HCT116 (cell line): Measurements from ENCODE around the gene ADCY6. TPM values are rescaled to one million over a fixed set of nuclear protein-coding genes. Genes with fewer than 3 reads are reported as not detected.
A peak's percentile ranks its signal among the peaks of the same experiment; 100 is the strongest.

ENCODE experiments used
- ATAC-seq: fragments of 200-7000 bp; cut with Tn5 transposase; 2 replicates; pipeline ENCODE4 v1.9.1; 2020; ENCODE audit warnings: mild to moderate bottlenecking, moderate library complexity
- BruUV-seq: library from RNA; stranded (reverse); fragments of 400-500 nt; replicated peaks from 2 replicates; lab custom pipeline; 2021; lab: Mats Ljungman, UMichigan
- CTCF ChIA-PET: fragments of 300-600 bp; sonication (Branson Sonifier 250); formaldehyde crosslinking; loops from one replicate; lab custom pipeline; 2021; ENCODE audit warnings: antibody characterized with exemption; lab: Charles Lee
- POLR2A ChIA-PET: fragments of 300-600, 350-600 bp; sonication (Branson Sonifier 250); formaldehyde crosslinking; loops from one replicate; lab custom pipeline; 2021; ENCODE audit warnings: antibody characterized with exemption; lab: Charles Lee
- RAD21 ChIA-PET, 2 experiments: fragments of 300-600 bp; sonication (Branson Sonifier 250); formaldehyde crosslinking; loops; one replicate each; lab custom pipeline; 2023; ENCODE audit warnings: low total read pairs in 2 of 2; ENCODE audit not compliant: uncharacterized antibody in 2 of 2, unreplicated experiment in 2 of 2, low non-redundant PET in 1 of 2; lab: Charles Lee
- DNase-seq: peaks from one replicate; pipeline ENCODE4 v3.0.0-alpha.2; 2010; ENCODE audit warnings: low read depth, low spot score
- H2AFZ ChIP-seq: fragments of 200-600 bp; shearing (Covaris generic), sonication (generic); 2 replicates; pipeline ENCODE4 v1.6.1; 2017; ENCODE audit warnings: low read depth, mixed run types, mixed read lengths, antibody characterized with exemption, low read length; ENCODE audit not compliant: poor library complexity, severe bottlenecking
- H3K27ac ChIP-seq: 2 replicates; pipeline ENCODE4 v1.5.1; 2012; ENCODE audit warnings: low read depth, low read length
- H3K27me3 ChIP-seq: fragments of 200-600 bp; sonication (generic); 2 replicates; pipeline ENCODE4 v1.6.1; 2016; ENCODE audit warnings: mixed run types, low read length, mixed read lengths; ENCODE audit not compliant: insufficient read depth
- H3K36me3 ChIP-seq, 2 experiments: fragments of 200-500 bp in 1 of 2; fragments of 200-600 bp in 1 of 2; sonication (Bioruptor generic) in 1 of 2; sonication (generic) in 1 of 2; 2 replicates each; pipeline versions ENCODE4 v1.5.1 to v1.6.1; 2014 to 2016; ENCODE audit warnings: low read length in 2 of 2, inconsistent platforms in 1 of 2, mixed read lengths in 1 of 2, mixed run types in 1 of 2; ENCODE audit not compliant: insufficient read depth in 2 of 2, control insufficient read depth in 1 of 2
- H3K4me1 ChIP-seq, 2 experiments: fragments of 200-600 bp in 1 of 2; sonication (generic) in 1 of 2; 2 replicates each; pipeline versions ENCODE4 v1.5.1 to v1.6.1; 2012 to 2017; ENCODE audit warnings: low read length in 2 of 2, inconsistent platforms in 1 of 2, mild to moderate bottlenecking in 1 of 2, mixed read lengths in 1 of 2, mixed run types in 1 of 2, moderate library complexity in 1 of 2; ENCODE audit not compliant: insufficient read depth in 2 of 2, control insufficient read depth in 1 of 2
- H3K4me2 ChIP-seq: fragments of 200-600 bp; sonication (generic); 2 replicates; pipeline ENCODE4 v1.6.1; 2017; ENCODE audit warnings: mixed run types, low read length, mixed read lengths
- H3K4me3 ChIP-seq, 2 experiments: fragments of 200-600 bp in 1 of 2; sonication (generic) in 1 of 2; replicated peaks in 1 of 2; 2 replicates each; pipeline ENCODE4 v1.5.1; 2011 to 2016; ENCODE audit warnings: low read length in 2 of 2, control low read depth in 1 of 2, low read depth in 1 of 2, mild to moderate bottlenecking in 1 of 2, mixed read lengths in 1 of 2, mixed run types in 1 of 2
- H3K79me2 ChIP-seq: fragments of 200-600 bp; sonication (generic); 2 replicates; pipeline ENCODE4 v1.6.1; 2017; ENCODE audit warnings: mild to moderate bottlenecking, mixed run types, low read length, moderate library complexity, mixed read lengths; ENCODE audit not compliant: insufficient read depth
- H3K9ac ChIP-seq: fragments of 200-600 bp; sonication (generic); 2 replicates; pipeline ENCODE4 v1.6.1; 2016; ENCODE audit warnings: low read length, mixed read lengths
- H3K9me2 ChIP-seq: fragments of 200-600 bp; sonication (generic), shearing (Covaris generic); 2 replicates; pipeline ENCODE4 v1.6.1; 2017; ENCODE audit warnings: mixed run types, mild to moderate bottlenecking, moderate library complexity; ENCODE audit not compliant: insufficient read depth
- H3K9me3 ChIP-seq, 2 experiments: fragments of 200-500 bp in 1 of 2; fragments of 200-600 bp in 1 of 2; sonication (Bioruptor generic) in 1 of 2; sonication (generic) in 1 of 2; 2 replicates each; pipeline ENCODE4 v1.6.1; 2014 to 2017; ENCODE audit warnings: low read length in 2 of 2, mixed read lengths in 2 of 2, inconsistent platforms in 1 of 2, low read depth in 1 of 2, mild to moderate bottlenecking in 1 of 2, mixed run types in 1 of 2, moderate library complexity in 1 of 2; ENCODE audit not compliant: control insufficient read depth in 1 of 2, insufficient read depth in 1 of 2
- H4K20me1 ChIP-seq: fragments of 200-600 bp; sonication (generic), shearing (Covaris generic); 2 replicates; pipeline ENCODE4 v1.6.1; 2017; ENCODE audit warnings: mixed run types, mild to moderate bottlenecking, moderate library complexity; ENCODE audit not compliant: insufficient read depth
- CBX3 ChIP-seq: IDR thresholded peaks from 2 replicates; pipeline ENCODE4 v1.6.1; 2012; ENCODE audit warnings: low read depth
- CEBPB ChIP-seq: IDR thresholded peaks from 2 replicates; pipeline ENCODE4 v1.6.1; 2012; ENCODE audit warnings: low read depth
- CTCF ChIP-seq, 3 experiments: fragments of 200-600 bp in 1 of 3; sonication (generic) in 1 of 3; IDR thresholded peaks in 2 of 3; conservative IDR thresholded peaks in 1 of 3; 2 replicates each; pipeline ENCODE4 v1.5.1; 2012 to 2017; ENCODE audit warnings: low read depth in 2 of 3, low read length in 2 of 3, antibody characterized with exemption in 1 of 3, borderline replicate concordance in 1 of 3, control low read depth in 1 of 3, mild to moderate bottlenecking in 1 of 3, mixed read lengths in 1 of 3, mixed run types in 1 of 3, moderate library complexity in 1 of 3; ENCODE audit not compliant: insufficient read depth in 1 of 3
- EGR1 ChIP-seq: IDR thresholded peaks from 2 replicates; pipeline ENCODE4 v1.6.1; 2012; ENCODE audit warnings: low read depth
- ELF1 ChIP-seq: IDR thresholded peaks from 2 replicates; pipeline ENCODE4 v1.6.1; 2012; ENCODE audit warnings: low read depth, borderline replicate concordance
- EZH2phosphoT487 ChIP-seq: fragments of 200-600 bp; IDR thresholded peaks from 2 replicates; pipeline ENCODE4 v1.6.1; 2018; ENCODE audit warnings: antibody characterized with exemption, borderline replicate concordance
- FOSL1 ChIP-seq: IDR thresholded peaks from 2 replicates; pipeline ENCODE4 v1.6.1; 2012; ENCODE audit warnings: low read depth
- JUND ChIP-seq: IDR thresholded peaks from 2 replicates; pipeline ENCODE4 v1.6.1; 2012
- POLR2A ChIP-seq: IDR thresholded peaks from 2 replicates; pipeline ENCODE4 v1.7.0; 2011; ENCODE audit warnings: borderline replicate concordance; ENCODE audit not compliant: insufficient read depth, insufficient read length; ENCODE audit errors: extremely low read depth
- POLR2AphosphoS5 ChIP-seq: IDR thresholded peaks from 2 replicates; pipeline ENCODE4 v1.6.1; 2011; ENCODE audit warnings: mild to moderate bottlenecking, low read depth, low read length, moderate library complexity
- RAD21 ChIP-seq: IDR thresholded peaks from 2 replicates; pipeline ENCODE4 v1.6.1; 2012; ENCODE audit warnings: low read depth, mild to moderate bottlenecking
- SIN3A ChIP-seq: IDR thresholded peaks from 2 replicates; pipeline ENCODE4 v1.6.1; 2012; ENCODE audit warnings: low read depth
- SP1 ChIP-seq: IDR thresholded peaks from 2 replicates; pipeline ENCODE4 v1.6.1; 2012; ENCODE audit warnings: low read depth
- SRF ChIP-seq: IDR thresholded peaks from 2 replicates; pipeline ENCODE4 v1.6.1; 2012; ENCODE audit warnings: low read depth
- TCF7L2 ChIP-seq: IDR thresholded peaks from 2 replicates; pipeline ENCODE4 v1.7.0; 2011; ENCODE audit warnings: borderline replicate concordance, inconsistent platforms; ENCODE audit not compliant: insufficient read depth, insufficient read length; ENCODE audit errors: extremely low read depth
- YY1 ChIP-seq: IDR thresholded peaks from 2 replicates; pipeline ENCODE4 v1.6.1; 2011; ENCODE audit warnings: low read length, low read depth, moderate library complexity, mild to moderate bottlenecking; ENCODE audit not compliant: insufficient replicate concordance; ENCODE audit errors: extremely low read depth
- ZFX ChIP-seq: fragments of 450-650 bp; IDR thresholded peaks from 2 replicates; pipeline ENCODE4 v1.6.1; 2017
- ZNF274 ChIP-seq: fragments of 200-500 bp; sonication (Bioruptor generic); IDR thresholded peaks from 2 replicates; pipeline ENCODE4 v1.6.1; 2014; ENCODE audit warnings: mild to moderate bottlenecking, low read depth, low read length, inconsistent platforms
- intact Hi-C: fragments of 100-400 bp; cut with micrococcal nuclease; formaldehyde crosslinking; loops from 2 replicates; pipeline ENCODE4 v1.10.0; 2022
- total RNA-seq: library from RNA; stranded (reverse); gene quantifications from one replicate; pipeline ENCODE4 v1.2.1, GENCODE V29; 2021; ENCODE audit not compliant: unreplicated experiment
- TF ChIP-seq, protein P1 (sequence below): IDR thresholded peaks from 2 replicates; pipeline ENCODE4 v1.6.1; 2011; ENCODE audit warnings: mild to moderate bottlenecking, low read length, moderate library complexity; ENCODE audit not compliant: insufficient replicate concordance; ENCODE audit errors: extremely low read depth
- TF ChIP-seq, protein P2 (sequence below): IDR thresholded peaks from 2 replicates; pipeline ENCODE4 v1.6.1; 2012

The ADCY6 gene
- total RNA-seq, 1 experiment from 2014 or later, result 24.9 TPM

- POLR2A ChIA-PET, result no interaction called here
- TF ChIP-seq SP1 (peak; percentile 88), SIN3A (peak; percentile 92), CEBPB (no peak), EGR1 (peak; percentile 99), ZNF274 (no peak), JUND (no peak), YY1 (peak; percentile 2), POLR2A (peak; percentile 74), ELF1 (peak; percentile 92), CTCF (IDR thresholded peaks at IDR 0.05 in 2 of 3, conservative IDR thresholded peaks at IDR 0.05 in 1 of 3; ENCODE audit: borderline replicate concordance in 1 of 3, insufficient read depth in 1 of 3, low read depth in 2 of 3, low read length in 2 of 3) (peak in 2 of 3 experiments; percentile 10 to 26; a peak in 2 of 6 replicates), RAD21 (no peak), CBX3 (peak; percentile 94), SRF (peak; percentile 88), ZFX (peak; percentile 98), TCF7L2 (peak; percentile 65), EZH2phosphoT487 (no peak), FOSL1 (no peak), POLR2AphosphoS5 (peak; percentile 75)
- TF ChIP-seq, protein P1, sequence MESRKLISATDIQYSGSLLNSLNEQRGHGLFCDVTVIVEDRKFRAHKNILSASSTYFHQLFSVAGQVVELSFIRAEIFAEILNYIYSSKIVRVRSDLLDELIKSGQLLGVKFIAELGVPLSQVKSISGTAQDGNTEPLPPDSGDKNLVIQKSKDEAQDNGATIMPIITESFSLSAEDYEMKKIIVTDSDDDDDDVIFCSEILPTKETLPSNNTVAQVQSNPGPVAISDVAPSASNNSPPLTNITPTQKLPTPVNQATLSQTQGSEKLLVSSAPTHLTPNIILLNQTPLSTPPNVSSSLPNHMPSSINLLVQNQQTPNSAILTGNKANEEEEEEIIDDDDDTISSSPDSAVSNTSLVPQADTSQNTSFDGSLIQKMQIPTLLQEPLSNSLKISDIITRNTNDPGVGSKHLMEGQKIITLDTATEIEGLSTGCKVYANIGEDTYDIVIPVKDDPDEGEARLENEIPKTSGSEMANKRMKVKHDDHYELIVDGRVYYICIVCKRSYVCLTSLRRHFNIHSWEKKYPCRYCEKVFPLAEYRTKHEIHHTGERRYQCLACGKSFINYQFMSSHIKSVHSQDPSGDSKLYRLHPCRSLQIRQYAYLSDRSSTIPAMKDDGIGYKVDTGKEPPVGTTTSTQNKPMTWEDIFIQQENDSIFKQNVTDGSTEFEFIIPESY, result peak; percentile 97
- TF ChIP-seq, protein P2, sequence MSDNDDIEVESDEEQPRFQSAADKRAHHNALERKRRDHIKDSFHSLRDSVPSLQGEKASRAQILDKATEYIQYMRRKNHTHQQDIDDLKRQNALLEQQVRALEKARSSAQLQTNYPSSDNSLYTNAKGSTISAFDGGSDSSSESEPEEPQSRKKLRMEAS, result peak; percentile 85
- peak; percentile 100 for DNase-seq
- Histone ChIP-seq H3K9me3 (peaks cover 0 to 8% of the 10 kb centered on the region in 2 experiments; a peak in 2 of 4 replicates), H3K9ac (peak within 1 kb of the TSS; percentile 89), H3K79me2 (peaks cover 47% of the 10 kb centered on the region), H3K27ac (peak within 1 kb of the TSS; percentile 89), H4K20me1 (no peaks in the 10 kb centered on the region), H3K4me3 (peak within 1 kb of the TSS; percentile 81 to 97), H3K4me2 (peak within 1 kb of the TSS; percentile 94), H3K36me3 (peaks cover 16 to 19% of the 10 kb centered on the region in 2 experiments), H3K9me2 (no peaks in the 10 kb centered on the region), H2AFZ (peak within 1 kb of the TSS; percentile 46), H3K27me3 (no peaks in the 10 kb centered on the region), H3K4me1 (peaks cover 4 to 20% of the 10 kb centered on the region in 2 experiments; a peak in 3 of 4 replicates)
- RAD21 ChIA-PET, result no interaction called here
- intact Hi-C loops, result loop anchor here (2.0 kb wide), 1 partner anchor 34 kb away; the partner anchor contains the start of gene KANSL2
- BruUV-seq, result no TSS peak
- CTCF ChIA-PET, result interaction anchor here (1.0 kb wide), 1 partner anchor 9 kb away, joined by 3 read pairs; no protein-coding TSS in a partner anchor
- peak; percentile 95 for ATAC-seq
Measured at GRCh38 chr12:48716493-48717251, 72.2 kb downstream of the ADCY6 start, which contains the start of gene CCNT1. Gene CCNT1 (minus strand): TSS chr12:48716707. CDS start chr12:48716675, 32 bp downstream.
